ENCODE results near the gene PPHLN1.

Gene PPHLN1

DNA sequence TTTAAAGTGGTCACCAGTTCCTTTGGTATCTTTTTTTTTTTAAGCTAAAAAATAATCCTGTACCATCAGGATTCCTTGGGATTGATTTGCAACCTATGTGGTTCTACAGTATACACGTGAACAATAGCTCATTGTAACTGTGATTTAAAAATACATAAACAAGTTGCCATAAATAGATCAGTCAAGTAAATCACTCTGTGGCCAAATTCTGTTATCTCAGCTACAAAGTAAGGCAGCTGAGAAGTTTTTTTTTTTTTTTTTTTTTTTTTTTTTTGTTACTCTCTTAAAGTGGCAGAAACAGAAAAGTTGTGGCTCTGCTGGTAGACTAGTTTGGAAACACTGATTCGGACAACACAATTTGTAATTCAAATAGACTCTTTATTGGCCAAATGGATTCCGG is 159.0 kb downstream of the PPHLN1 start:
- DNase-seq, result no peak

DNA sequence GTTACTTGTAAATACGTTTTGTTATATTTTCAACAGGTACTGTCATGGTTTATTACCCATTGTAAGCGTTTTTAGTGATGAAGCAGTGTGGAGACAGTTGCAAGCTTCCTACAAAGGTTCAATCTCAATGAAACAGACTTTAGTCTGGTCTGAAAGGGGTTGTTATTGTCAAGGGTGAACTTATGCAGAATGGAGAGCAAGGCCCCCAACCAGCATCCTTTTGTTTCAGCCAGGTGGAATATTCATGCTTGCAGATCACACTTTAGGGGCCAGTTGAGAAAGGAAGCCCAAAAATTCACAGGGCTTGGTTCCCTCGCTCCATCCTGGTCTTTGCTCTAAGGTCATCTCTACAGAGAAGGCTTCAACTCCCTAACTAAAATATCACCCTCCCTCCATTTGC is 159.9 kb downstream of the PPHLN1 start:
- no peak for DNase-seq

DNA sequence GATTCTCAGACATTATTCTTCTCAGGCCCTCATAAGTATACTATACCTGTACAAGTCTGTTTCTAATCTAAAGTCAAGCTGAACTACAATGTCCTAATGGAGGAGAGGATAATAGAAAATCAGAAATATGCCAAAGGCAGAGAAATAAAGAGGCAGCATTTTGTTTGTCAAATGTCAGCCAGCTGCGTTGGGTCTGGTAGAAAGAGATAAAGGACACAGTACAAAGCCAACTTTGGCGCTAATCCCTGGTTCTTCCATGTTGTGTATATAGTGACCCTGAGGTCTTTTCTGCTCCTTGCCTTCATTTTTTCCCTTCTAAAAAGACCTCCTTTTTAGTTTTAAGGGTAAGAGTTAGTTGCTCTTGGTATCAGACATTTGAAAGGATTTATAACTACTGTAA is 160.4 kb downstream of the PPHLN1 start:
- DNase-seq, result no peak

DNA sequence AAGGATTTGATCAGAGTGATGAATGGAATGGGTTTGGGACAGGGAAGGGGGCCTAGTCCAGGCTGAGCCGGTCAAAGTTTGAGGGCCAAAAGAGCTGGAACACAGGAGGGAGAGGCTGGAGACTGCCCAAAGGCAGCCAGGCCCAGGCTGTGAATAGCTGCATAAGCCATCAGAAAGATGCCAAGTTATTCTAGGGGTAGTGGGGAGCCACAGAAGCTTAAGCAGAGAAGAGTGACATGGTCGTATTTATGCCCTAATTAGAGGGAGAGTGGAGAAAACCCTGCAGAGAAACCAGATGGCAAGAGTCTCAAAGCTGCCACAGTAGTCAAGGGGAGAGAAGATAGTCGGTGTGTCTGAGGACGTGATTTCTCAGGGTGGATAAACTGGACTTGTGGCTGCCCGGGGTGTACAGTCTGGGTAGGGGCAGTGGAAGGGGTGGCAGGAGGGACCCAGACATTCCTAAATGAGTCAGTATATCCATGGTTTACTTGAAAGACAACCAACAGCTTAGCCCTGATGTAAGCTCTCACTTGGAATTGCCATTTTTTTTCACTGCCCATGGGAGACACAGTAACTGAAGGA is 164.4 kb downstream of the PPHLN1 start:
- DNase-seq, result no peak

Data from stimulated activated CD4-positive, alpha-beta T cell treated with anti-CD3 and anti-CD28 coated beads, Interleukin-12 subunit alpha, Interleukin-12 subunit beta, amount 100 ng/mL, for 4 hours (primary cell).